Stomach smooth muscle (tissue), 2 donors: ENCODE measurements around the gene CTCFL.
A peak's percentile ranks its signal among the peaks of the same experiment; 100 is the strongest.
"Not testable (repeated sequence)": the region's sequence is repeated elsewhere in the genome, so short reads cannot be mapped to it uniquely, and the experiment has no call there.

ENCODE experiments used
- H3K27ac ChIP-seq: one replicate; pipeline ENCODE4 v1.7.0; 2013; ENCODE audit warnings: mild to moderate bottlenecking, low read length, inconsistent platforms
- H3K27me3 ChIP-seq, 2 donors: one replicate each; pipeline ENCODE4 v1.7.0; 2013; ENCODE audit warnings: low read length in 2 of 2; ENCODE audit not compliant: insufficient read depth in 2 of 2, control insufficient read depth in 1 of 2
- H3K36me3 ChIP-seq, 2 donors: one replicate each; pipeline ENCODE4 v1.7.0; 2013; ENCODE audit warnings: low read length in 2 of 2; ENCODE audit not compliant: control insufficient read depth in 2 of 2, insufficient read depth in 2 of 2
- H3K4me1 ChIP-seq: one replicate; pipeline ENCODE4 v1.7.0; 2013; ENCODE audit warnings: low read length; ENCODE audit not compliant: control insufficient read depth, insufficient read depth
- H3K4me3 ChIP-seq, 2 donors: one replicate each; pipeline ENCODE4 v1.7.0; 2013; ENCODE audit warnings: low read length in 2 of 2
- H3K9ac ChIP-seq, 2 donors: one replicate each; pipeline ENCODE4 v1.7.0; 2013; ENCODE audit warnings: low read length in 2 of 2, mild to moderate bottlenecking in 1 of 2
- H3K9me3 ChIP-seq, 2 donors: one replicate each; pipeline ENCODE4 v1.7.0; 2013; ENCODE audit warnings: low read length in 2 of 2; ENCODE audit not compliant: control insufficient read depth in 2 of 2
- donor health status: healthy.
- donor health status: Pancreatic carcinoma.

CTCFL gene

DNA sequence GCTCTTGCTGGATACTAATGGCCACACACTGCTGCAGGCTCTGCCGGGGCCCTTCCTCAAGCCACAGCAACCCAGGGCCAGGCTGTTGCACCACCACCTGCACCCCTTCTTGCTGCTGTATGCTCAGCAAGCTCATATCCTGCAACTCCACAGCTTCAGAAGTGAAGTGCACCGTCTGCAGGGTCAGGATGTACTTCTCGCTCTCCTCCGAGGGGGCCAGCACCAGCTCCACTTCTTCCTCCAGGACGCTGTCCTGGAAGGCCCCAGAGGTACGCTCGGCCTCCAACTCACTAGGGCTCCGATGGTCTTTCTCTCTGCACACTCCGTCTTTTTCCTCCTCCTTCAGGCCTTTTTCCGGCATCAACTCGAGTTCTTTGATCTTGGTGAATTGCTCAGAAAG lies 1.2 kb downstream of the CTCFL start:
- H3K27me3 ChIP-seq = no peaks in the 10 kb centered on the region
- H3K4me3 ChIP-seq = no peak overlapping the region
- H3K9me3 ChIP-seq = no peaks in the 10 kb centered on the region
- no peak overlapping the region for H3K9ac ChIP-seq
- no peaks in the 10 kb centered on the region for H3K4me1 ChIP-seq
- no peaks in the 10 kb centered on the region for H3K36me3 ChIP-seq
- H3K27ac ChIP-seq = no peak overlapping the region

DNA sequence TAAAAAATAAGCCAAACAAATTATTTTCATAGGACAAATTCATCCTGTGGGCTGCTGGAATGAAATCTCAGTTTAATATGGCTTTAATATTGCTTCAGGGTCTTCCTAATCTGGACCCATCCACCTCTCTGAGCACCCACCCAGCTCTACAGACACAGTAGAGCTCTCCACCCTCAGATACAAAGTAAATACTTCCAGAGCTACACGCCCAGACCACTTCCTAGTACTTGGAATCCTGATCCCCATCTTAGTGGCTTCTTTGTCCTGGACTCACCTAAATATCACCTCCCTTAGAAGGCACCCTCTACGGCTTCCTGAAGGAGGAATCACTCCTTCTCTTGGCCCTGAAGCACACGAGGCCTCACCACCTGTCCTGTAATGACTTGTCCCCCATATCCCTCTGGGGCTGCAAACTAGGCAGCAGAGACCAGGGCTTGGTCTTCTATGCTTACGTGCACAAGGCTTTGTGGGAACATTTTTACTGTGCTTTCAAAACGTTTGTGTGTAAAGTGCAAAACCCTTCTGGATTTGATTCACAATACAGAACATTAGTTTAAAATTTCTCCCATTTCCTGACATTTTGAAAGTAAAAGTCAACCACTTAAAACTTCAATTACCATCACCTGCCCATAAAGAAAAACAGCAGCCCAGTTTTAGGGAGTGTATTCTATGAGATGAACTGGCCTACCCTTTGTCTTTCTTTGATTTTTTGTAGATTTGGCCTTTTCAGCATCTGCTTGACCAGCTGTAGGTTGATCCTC lies 2.4 kb downstream of the CTCFL start:
- no peaks in the 10 kb centered on the region for H3K27me3 ChIP-seq
- no peaks in the 10 kb centered on the region for H3K9me3 ChIP-seq
- H3K9ac ChIP-seq = no peak overlapping the region
- H3K4me3 ChIP-seq = no peak overlapping the region
- no peak overlapping the region for H3K27ac ChIP-seq
- H3K4me1 ChIP-seq = no peaks in the 10 kb centered on the region
- no peaks in the 10 kb centered on the region for H3K36me3 ChIP-seq

- H3K9me3 ChIP-seq = no peaks in the 10 kb centered on the region
- no peak overlapping the region for H3K9ac ChIP-seq
- H3K4me3 ChIP-seq = no peak overlapping the region
- no peaks in the 10 kb centered on the region for H3K27me3 ChIP-seq
- H3K27ac ChIP-seq = no peak overlapping the region
- H3K36me3 ChIP-seq = no peaks in the 10 kb centered on the region
- peaks cover 7% of the 10 kb centered on the region for H3K4me1 ChIP-seq
These were observed 7.0 kb downstream of the CTCFL start for GRCh38 chr20:57517904-57518303.

- peak overlapping the region; percentile 39 to 42 for H3K9ac ChIP-seq
- no peaks in the 10 kb centered on the region for H3K9me3 ChIP-seq
- H3K27ac ChIP-seq = no peak overlapping the region
- no peak overlapping the region for H3K4me3 ChIP-seq
- peaks cover 7% of the 10 kb centered on the region for H3K4me1 ChIP-seq
- H3K27me3 ChIP-seq = no peaks in the 10 kb centered on the region
- no peaks in the 10 kb centered on the region for H3K36me3 ChIP-seq
These were observed 10.6 kb downstream of the CTCFL start for GRCh38 chr20:57514273-57514751.

- Histone ChIP-seq H3K4me1 (peaks cover 7% of the 10 kb centered on the region), H3K4me3 (no peak overlapping the region), H3K27me3 (no peaks in the 10 kb centered on the region), H3K27ac (no peak overlapping the region), H3K36me3 (no peaks in the 10 kb centered on the region), H3K9me3 (no peaks in the 10 kb centered on the region), H3K9ac (no peak overlapping the region)
These were observed 11.7 kb downstream of the CTCFL start for GRCh38 chr20:57513199-57513598.

- peaks cover 7% of the 10 kb centered on the region for H3K4me1 ChIP-seq
- H3K36me3 ChIP-seq = no peaks in the 10 kb centered on the region
- H3K27ac ChIP-seq = no peak overlapping the region
- H3K9me3 ChIP-seq = no peaks in the 10 kb centered on the region
- H3K4me3 ChIP-seq = no peak overlapping the region
- no peaks in the 10 kb centered on the region for H3K27me3 ChIP-seq
- no peak overlapping the region for H3K9ac ChIP-seq
These were observed 12.5 kb downstream of the CTCFL start for GRCh38 chr20:57512432-57512831.

- H3K27me3 ChIP-seq, H3K9me3 ChIP-seq, H3K4me3 ChIP-seq, H3K4me1 ChIP-seq, H3K27ac ChIP-seq, H3K9ac ChIP-seq, H3K36me3 ChIP-seq: not testable (repeated sequence)
These were observed 13.2 kb downstream of the CTCFL start for GRCh38 chr20:57511709-57512108.

DNA sequence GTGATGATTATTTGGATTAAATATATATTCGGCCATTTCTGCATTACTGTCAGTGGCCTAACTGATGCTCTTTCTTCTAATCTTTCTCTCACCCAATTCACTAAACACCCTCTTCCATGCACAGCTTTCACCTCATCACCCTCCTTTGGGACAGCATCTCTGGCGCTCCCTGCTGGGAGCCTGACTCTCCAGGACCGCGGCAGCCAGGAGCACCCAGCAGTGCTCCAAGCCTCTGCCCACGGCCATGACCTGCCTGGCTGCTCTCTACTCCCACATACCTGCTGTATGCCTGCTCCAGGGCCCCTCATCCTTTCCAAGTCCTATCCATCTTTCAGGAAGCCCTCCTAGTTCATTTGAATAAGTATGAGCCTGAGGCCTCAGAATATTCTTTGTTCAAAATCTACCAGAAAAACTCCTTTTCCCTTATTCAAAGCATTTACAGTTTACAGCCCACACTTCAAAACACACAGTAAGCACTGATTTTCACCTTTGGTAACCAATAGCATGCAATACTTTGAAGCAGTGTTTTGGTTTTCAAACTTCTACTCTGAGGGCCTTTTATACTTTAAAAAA lies 15.2 kb downstream of the CTCFL start:
- Histone ChIP-seq H3K9ac (no peak overlapping the region), H3K36me3 (no peaks in the 10 kb centered on the region), H3K4me1 (peaks cover 7% of the 10 kb centered on the region), H3K4me3 (no peak overlapping the region), H3K27me3 (no peaks in the 10 kb centered on the region), H3K27ac (no peak overlapping the region), H3K9me3 (no peaks in the 10 kb centered on the region)

GRCh38 chr20:57508831-57509230 lies 16.1 kb downstream of the CTCFL start:
- peaks cover 1% of the 10 kb centered on the region for H3K4me1 ChIP-seq

DNA sequence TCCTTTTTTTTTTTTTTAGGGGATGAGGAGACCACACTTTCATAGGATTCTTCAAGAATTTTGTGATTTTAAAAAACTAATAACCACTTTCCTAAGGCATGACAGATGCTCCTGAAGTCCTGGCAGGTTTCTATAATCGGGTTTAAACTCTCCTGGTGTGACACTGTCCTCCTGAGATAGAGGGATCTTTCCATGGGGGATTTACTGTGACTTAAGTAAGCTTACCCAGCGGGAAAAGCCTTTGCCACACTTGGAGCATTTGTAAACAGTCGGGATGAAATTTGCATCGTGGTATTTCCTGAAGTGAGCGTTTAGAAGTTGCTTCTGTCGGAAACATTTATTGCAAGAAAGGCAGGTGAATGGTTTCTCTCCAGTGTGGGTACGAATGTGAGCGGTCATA lies 16.6 kb downstream of the CTCFL start:
- Histone ChIP-seq H3K27ac (no peak overlapping the region), H3K9me3 (no peaks in the 10 kb centered on the region), H3K4me3 (no peak overlapping the region), H3K27me3 (no peaks in the 10 kb centered on the region), H3K9ac (no peak overlapping the region), H3K4me1 (no peaks in the 10 kb centered on the region), H3K36me3 (no peaks in the 10 kb centered on the region)

More at GRCh38 chr20:57508831-57509230, 16.1 kb downstream of the CTCFL start:
- Histone ChIP-seq H3K4me3 (no peak overlapping the region), H3K36me3 (no peaks in the 10 kb centered on the region), H3K9me3 (no peaks in the 10 kb centered on the region), H3K9ac (no peak overlapping the region), H3K27ac (no peak overlapping the region), H3K27me3 (no peaks in the 10 kb centered on the region)

- Histone ChIP-seq H3K9me3 (no peaks in the 10 kb centered on the region), H3K36me3 (no peaks in the 10 kb centered on the region), H3K27ac (no peak overlapping the region), H3K4me3 (no peak overlapping the region), H3K4me1 (no peaks in the 10 kb centered on the region), H3K27me3 (no peaks in the 10 kb centered on the region), H3K9ac (no peak overlapping the region)
These were observed 17.5 kb downstream of the CTCFL start for GRCh38 chr20:57507477-57507876.
